AG09319 (cell line): ENCODE measurements around the gene C1orf159.
"Not testable (repeated sequence)": the region's sequence is repeated elsewhere in the genome, so short reads cannot be mapped to it uniquely, and the experiment has no call there.

Source experiments
- DNase-seq: peaks from one replicate; pipeline ENCODE4 v3.0.0-alpha.2; 2010; ENCODE audit warnings: low read depth; ENCODE audit errors: extremely low read depth
- CTCF ChIP-seq: IDR thresholded peaks from 2 replicates; pipeline ENCODE4 v1.5.1; 2011; ENCODE audit warnings: low read depth, mild to moderate bottlenecking, inconsistent platforms, low read length, moderate library complexity

Gene C1orf159

GRCh38 chr1:1067860-1068516 lies 47.9 kb downstream of the C1orf159 start:
- TF ChIP-seq CTCF: no peak
- DNase-seq: no peak

DNA sequence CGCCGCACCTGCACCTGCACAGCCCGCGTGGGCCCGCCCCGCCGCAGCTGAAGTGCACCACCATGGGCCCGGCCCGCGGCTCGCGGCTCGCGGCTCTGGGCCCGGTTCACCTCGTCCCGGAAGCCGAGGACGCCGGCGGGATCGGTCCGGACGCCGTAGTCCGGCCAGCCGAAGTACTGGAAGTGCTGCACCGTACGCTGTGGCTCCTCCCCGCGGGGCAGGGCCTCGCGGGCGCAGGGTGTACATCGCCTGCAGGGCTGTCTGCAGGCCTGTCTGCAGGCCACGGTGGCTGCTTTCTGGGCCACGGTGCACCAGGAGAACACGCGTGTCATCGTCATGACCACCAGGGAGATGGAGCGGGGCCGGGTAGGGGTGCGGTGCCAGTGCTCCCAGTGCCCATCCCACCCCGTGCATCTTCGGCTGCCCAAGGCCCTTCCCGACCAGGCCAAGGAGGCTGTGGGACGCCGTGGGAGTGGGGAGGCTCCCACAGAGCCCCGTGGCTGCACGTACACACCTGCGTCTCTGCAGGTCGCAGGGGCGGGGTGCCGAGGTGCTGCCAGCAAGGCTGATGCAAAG lies 48.5 kb downstream of the C1orf159 start:
- TF ChIP-seq CTCF: no peak
- no peak for DNase-seq

DNA sequence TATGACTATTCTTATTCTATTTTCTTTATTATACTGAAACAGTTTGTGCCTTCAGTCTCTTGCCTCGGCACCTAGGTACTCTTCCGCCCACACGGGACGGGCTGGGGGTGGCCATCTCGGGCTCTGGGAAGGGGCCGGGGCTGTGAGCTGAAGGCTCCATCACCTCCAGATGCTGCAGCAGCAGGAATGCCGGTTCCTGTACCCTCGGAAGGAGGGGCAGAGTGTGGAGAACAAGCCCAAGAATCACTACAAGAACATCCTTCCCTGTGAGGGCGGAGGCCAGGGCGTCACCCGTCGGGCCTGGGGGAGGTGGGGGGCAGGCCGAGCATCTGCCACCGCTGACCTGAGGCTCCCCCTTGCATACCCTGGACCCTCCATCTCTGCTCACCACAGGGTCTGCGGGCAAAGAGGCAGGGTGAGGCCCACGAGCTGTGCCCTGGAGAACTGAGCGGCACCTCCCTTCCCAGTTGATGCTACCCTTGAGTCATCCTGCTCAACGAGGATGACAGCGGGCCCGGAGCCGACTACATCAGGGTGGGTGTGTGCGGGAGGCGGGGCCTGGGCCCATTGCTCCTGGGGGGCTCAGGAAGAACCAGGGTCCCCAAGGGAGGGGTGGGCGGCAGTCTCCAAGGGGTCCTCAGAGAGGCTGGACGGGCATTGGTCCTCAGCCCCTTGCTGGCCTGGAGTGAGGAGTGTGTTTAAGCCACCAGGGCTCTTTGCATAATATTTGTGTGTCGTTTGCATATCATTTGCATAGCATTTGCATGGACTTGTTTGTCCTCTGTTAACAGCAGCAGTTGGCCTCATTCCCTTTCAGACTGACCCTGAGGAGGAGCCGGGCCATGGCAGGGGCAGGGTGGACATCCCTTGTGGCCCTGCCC lies 49.2 kb downstream of the C1orf159 start:
- DNase-seq: no peak
- no peak for TF ChIP-seq CTCF

DNA sequence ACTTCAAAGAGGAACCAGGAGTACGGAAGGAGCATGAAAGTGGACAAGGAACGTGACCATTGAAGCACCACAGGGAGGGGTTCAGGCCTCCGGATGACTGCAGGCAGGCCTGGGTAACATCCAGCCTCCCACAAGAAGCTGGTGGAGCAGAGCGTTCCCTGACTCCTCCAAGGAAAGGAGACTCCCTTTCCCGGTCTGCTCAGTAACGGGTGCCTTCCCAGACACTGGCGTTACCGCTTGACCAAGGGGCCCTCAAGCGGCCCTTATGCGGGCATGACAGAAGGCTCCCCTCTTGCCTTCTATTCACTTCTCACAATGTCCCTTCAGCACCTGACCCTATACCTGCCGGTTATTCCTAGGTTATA lies 50.0 kb downstream of the C1orf159 start:
- not testable (repeated sequence) for DNase-seq

DNA sequence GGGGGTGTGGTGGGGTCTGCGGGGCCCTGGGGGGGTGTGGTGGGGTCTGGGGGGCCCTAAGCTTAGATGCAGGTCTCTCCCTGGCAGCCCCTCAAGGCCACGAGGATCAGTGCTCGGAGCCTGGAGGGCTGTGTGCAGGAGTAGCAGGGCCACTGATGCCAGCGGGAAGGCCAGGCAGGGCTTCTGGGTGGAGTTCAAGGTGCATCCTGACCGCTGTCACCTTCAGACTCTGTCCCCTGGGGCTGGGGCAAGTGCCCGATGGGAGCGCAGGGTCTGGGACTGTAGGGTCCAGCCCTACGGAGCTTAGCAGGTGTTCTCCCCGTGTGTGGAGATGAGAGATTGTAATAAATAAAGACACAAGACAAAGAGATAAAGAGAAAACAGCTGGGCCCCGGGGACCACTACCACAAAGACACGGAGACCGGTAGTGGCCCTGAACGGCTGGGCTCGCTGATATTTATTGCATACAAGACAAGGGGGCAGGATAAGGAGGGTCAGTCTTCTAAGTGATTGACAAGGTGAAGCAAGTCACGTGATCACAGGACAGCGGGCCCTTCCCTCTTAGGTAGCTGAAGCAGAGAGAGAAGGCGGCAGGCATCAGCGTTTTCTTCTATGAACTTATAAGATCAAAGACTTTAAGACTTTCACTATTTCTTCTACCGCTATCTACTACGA lies 50.5 kb downstream of the C1orf159 start:
- DNase-seq: no peak
- TF ChIP-seq CTCF: no peak

DNA sequence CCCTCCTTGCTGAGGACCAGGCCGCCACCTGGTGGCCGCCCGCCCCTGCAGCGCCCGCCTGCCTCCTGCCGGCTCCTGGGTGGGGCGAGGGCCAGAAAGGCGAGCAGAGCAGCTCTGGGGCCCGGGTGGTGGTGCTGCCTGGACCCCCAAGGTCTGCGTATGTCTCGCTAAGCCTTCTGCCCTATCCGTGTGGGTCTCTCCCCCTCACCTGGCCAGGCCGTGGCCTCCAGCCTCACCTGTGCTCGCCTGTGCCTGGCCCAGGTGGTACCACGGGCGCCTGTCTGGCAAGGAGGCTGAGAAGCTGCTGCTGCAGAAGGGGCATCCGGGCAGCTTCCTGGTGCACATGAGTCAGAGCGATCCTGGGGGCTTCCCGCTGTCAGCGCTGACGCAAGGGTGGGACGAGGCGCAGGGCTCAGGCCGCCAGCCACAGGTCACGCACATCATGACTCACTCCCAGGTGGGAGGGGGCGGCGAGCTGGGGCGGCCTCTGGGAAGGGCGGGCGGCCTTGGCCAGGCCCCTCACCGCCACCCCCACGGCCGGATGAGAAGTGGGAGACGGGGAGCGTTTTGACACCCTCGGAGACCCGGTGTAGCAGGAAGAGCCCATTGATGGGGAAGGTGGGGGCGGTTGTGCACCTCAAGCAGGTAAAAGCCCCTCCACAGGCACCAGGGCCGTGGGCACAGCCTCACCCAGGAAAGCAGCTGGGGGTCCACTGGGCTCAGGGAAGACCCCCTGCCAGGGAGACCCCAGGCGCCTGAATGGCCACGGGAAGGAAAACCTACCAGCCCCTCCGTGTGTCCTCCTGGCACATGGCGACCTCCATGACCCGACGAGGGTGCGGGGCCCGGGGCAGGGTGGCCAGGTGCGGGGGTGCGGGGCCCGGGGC lies 51.7 kb downstream of the C1orf159 start:
- peak; percentile 79 for TF ChIP-seq CTCF
- DNase-seq: no peak
